NCI-H2196 (cell line): Measurements from ENCODE around the gene SLU7.
A peak's percentile ranks its signal among the peaks of the same experiment; 100 is the strongest.

Experiments used
- DNase-seq: peaks from one replicate; lab custom pipeline; 2025; ENCODE audit not compliant: unreplicated experiment; lab: John Stamatoyannopoulos, UW

SLU7 gene

DNA sequence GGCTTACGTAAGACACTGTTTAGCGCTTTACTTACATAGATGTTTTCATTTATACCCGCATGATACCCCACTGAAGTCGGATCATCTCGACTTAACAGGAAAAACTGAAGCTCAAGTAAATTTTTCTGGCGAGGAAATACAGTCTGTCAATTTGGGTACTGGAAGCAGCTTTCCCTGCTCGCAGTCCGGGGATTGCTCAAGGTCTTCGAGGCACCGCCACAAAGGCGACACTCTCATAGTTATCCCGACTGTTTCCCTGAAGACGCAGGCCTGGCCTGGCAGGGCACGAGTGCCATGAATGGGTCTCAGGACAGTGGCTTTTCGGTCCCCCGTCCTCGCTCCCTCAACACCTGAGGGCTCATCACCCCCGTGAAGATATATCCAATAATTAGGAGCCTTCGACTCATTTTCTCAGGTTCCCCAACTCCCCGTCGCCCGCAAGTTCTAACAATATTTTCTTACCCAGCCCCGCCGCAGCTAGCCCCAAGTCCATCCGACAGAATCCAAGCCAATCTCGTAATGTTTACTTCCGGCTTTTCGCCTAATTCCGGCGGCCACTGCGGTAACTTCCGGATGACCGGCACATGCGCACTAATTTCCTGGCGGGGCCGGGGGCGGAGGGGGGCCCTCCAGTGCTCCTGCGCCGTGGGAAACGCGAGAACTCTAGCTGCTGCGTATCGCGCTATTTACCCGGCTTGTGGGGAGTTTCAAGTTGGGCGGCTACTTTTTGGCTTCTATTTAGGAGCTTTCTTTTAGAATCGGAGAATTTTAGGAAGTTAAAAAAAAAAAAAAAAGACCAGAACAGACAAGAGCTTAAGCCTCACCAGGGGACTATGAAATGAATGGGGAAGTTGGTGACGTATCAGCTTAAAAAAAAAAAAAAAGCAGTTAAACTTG lies at the start of gene SLU7:
TSS of gene SLU7 (minus strand) at position 521 of the 897 bp plus-strand sequence. CDS start 3,787 bp downstream, outside the sequence.
- peak; percentile 92 for DNase-seq

DNA sequence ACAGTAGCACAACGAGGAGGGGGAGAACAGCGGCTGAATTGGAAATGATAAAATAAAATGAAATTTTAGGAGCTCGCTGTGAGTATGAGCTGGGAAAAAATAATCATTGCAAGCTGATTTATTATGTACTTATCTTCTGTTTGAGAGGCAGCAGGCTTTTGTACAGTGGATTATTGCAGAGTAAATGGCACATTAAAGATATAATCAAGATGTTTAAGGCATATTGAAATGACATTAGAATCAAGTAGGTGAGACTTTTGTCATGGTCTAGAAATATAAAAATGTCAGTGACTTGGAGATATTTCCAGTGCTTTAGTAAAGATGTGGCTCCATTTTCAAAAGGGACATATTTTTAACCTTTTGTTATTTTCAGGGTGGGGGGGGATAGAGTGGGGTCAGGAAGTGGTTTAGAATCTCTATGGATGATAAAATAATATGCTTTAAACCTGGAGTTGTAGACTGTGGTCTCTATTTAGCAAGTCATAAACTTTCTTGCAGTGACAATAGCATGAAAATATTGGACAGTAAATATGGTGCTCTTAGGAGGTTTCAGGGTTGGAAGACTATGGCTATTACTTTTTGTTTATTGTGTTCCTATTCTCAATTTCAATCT lies 49.6 kb upstream of the SLU7 start:
- no peak for DNase-seq

DNA sequence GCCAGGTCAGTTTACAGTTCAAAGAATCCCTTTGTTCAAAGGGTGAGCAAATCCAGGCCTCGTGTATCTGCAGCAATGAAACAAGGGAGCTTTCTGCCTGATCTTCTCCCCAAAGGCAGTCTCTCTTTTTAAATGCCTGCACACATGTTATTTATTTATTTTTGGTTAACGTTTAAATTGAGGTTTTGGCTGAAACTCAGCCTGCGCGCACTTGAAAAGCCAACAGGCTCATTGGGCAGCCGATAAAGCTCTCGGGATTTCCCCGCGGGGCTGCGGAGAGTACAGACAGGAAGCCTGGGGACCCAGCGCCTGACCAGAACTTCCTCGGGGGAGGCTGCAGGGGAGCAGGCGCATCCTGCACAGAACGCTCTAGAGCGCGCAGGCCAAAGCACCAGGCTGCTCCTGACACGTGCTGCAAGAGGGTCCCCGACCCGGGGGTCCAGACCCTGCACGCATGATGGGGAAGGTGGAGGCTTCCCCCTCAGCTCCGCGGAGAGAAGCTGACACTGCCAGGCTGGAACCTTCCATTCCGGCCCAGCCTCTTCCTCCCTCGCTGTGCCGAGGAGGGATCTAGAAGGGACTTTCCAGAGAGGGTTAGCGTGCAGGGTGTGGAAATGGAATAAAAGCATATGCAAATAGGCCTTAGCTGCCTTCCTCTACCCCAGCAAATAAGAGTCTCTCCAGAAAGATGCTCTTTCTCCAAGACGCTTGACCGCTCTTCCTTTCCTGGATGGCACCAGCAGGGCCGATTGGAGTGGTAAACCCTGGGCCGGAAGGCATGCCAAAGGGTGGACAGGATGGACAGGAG lies 48.9 kb upstream of the SLU7 start:
- DNase-seq = peak; percentile 28

DNA sequence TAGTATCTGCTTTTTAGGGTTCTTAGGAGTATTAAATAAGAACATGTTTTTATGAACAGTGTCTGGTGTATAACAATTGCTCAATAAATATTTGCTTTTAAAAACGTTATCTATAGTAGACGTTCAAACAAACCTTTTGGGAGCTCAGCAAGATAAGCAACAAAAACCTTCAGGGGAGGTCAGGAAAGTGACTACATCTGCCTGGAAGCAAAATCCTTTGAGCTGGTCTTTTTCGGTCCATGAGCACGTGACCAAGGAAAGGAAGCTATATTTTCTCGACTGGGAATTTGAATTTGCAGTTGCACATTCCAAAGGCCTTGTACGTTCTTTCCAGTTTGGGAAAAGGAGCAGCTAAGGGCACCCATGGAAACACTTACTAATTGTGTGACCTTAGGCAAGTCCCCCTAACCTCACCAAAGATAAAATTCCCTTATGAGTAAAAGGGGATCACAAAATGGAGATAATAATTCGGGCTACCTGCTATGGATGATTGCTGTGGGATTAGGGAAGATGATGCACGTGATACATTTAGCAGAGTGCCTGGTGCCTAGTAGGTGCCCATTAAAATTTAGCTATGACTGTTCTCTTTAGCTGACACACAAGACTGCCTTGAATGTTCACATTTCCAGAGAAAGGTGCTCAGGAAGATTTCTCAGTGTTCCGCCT lies 48.1 kb upstream of the SLU7 start:
- DNase-seq = no peak

DNA sequence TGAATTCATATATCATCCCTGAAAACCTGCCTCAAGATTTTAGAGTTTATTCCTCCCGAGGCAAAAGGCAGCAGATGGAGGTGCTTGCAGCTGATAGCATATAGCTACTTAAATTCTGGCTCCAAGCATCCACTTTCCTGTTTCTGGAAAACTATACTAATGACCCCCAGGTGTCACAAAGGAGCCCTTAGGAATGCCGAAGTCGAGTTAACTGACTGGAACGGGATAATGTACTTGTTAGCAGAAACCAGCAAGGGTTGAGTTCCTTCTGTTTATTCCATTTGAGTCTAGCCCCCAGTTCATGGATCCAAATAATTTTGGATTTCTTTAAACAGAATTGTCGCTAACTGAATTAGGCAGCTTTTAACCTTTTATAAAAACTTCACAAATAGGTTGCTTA lies 47.2 kb upstream of the SLU7 start:
- no peak for DNase-seq

DNA sequence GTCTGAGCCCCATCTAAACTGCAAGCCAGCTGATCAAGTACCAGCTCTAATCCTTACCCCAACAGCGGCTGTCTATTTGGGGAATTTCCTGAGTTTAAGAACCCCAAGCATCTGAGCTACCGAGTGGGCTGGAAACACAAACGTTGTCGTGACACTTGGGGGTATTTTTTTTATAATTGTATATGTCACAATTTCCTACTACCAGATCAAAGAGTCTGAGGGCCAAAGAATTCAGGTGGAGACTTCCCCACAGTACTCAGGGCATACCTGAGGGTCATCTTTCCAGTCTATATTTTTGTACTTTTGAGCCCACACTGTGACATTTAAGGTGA lies 45.6 kb upstream of the SLU7 start:
- DNase-seq = no peak

DNA sequence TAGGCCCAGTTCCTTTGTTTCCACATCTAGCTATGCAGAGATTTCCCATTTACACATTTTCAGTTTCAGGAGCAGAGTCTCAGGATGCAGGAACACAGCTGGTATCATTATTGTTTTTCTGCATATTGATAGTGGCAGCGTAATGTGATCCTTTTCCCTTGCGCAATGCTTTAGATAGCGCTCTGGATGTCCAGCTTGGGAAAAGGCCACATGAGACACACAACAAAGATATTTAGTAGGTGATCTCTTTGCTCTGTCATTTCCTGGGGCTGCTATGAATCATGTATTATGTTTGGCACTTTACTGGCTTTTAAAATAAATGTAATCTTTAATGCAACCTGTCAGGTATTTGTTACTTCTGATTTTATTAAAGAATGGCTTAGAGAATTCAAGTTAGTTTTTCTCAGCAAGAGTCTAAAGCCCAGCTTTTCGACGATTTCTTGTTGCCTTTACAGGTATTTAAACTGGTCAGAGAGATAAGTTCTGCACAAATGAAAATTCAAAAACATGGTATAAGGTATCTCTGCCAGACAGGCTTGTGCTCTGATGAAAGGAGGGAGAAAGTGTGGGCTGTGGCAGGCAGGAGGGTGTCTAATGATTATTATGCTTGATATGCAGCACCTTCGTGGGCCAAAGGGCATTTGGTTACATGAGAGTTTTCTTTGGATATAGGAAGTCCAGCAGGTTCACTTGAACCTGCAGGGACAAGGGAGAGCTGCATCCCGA lies 45.0 kb upstream of the SLU7 start:
- DNase-seq = no peak

DNA sequence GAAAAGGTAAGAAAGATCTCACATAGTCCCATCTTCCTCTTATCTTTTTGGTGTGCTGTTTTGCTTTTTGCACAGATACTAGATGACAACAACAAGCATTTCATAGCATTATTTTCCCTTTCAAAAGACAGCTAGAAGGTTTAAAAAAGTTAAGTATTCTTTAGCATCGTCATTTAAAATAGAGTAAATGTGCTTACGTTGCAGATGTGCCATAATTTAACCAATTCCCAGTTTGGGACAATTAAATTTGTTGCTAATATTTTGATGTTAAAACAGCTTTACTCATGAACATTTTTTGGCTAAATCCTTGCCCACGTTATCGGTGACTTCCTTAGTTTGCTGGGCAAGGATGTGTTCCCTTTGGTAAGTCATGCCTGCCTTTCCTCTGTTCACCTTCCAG lies 44.3 kb upstream of the SLU7 start:
- no peak for DNase-seq

DNA sequence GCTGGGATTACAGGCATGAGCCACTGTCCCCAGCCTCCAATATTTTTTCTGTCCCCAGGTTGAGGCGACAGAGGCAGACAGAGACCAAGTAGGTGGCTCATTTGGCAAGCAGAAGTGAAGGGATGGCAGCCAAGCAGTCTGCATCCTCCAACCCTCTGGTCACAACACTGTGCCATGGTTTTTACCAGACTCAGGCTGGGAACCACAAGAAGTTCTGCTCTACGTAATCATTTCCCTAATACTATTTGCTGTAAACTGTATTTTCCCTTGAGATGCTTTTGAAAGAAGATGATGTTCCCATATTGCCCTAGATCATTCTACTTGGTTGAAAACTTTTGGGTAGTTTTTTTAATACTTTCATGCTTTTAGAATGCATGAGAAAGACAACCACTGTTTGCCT lies 43.3 kb upstream of the SLU7 start:
- no peak for DNase-seq

DNA sequence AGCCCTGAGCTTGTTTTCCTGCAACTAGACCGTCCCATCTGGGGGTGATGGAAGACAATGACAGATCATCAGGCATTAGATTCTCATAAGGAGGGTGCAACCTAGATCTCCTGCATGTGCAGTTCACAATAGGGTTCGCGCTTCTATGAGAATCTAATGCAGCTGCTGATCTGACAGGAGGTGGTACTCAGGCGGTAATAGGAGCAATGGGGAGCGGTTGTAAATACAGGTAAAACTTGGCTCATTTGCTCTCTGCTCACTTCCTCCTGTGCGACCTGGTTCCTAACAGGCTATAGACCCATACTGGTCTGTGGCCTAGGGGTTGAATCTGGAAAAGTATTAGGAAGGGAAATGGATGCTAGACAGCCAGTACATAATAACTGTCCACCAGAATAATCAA lies 42.5 kb upstream of the SLU7 start:
- DNase-seq = no peak

DNA sequence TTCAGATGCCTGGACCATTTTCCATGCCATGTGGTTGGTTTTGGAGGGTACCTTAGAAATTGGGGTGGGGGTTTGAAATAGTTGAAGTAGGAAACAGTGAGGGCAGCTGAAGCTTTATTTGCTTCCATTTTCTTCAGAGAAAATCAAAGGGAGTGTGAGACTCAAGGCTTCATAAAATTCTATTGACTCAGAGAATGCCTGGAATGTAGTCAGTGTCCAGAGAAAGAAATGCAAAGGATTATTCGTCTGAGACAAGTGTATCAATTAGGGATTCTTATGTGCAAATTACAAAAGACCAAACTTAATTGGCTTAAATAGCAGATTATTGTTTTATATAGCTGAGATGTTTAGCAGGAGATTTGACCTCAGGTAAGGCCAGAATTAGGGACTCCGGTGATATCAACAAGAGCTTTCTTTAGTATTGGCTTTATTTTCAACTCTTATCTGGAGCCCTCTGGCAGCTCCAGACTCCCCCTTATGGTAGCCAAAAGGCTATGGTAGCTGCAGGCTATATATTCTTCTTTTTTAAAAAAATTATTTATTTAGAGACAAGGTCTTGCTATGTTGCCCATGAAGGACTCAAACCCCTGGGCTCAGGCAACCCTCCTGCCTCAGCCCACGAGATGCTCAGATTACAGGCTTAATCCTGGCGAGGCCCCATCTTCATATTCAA lies 41.6 kb upstream of the SLU7 start:
- no peak for DNase-seq

DNA sequence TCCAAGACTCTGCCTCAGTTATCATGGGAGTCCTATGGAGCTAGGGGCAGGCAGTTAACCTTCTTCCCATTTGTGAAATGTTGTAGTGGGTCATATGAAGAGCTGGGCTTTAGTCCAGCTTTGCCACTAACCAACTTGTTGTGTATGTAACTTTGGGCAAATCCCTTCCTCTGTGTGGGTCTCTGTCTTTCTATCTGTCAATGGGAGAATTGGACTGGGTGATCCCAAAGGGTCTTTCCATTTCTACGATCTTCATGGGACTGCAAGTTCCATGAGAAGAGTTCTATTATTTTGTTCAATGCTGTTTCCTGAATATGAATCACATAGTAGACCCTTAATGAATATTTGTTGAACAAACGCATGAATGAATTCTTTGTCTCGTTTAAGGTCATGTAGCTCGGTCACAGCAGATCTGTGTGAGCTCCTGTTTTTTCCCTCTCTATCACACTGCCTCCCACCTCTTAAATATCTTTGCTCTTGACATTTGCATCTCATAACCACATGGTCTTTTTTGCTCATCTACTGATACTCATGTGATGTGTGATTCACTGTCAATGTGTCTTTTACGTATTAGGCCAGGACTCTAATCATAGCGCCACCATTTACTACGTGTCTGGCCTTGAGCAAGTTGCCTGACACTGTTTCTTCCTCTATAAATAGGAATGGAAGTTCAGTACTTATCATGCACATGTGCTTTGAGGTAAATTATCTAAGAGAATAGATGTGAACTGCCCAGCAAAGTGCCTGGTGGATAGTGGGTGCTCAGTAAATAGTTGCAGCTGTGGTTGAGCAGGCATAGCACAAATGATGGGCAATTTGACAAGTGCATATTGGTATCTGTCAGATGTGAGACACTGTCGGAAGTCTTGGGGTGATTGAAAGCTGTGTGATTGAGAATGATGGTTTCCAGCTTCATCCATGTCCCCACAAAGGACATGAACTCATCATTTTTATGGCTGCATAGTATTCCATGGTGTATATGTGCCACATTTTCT lies 40.2 kb upstream of the SLU7 start:
- no peak for DNase-seq

DNA sequence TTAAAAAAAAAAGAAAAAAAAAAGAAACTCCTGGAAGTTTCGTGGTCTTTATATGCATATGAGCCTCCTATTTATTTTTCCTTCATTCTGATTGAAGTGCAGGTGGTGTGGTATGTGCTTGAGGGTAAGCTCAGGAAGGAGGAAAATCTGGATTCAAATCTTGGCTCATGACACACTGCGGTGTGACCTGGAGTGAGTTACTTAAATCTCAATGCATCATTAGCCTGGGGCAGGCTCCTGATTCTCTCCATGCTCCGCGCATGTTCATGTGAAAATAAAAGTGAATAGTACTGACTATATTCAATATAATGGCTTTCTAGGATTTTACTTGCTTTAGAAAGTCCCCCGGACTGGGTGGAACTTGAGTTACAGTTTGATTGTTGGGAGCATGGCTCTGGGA lies 38.4 kb upstream of the SLU7 start:
- no peak for DNase-seq

DNA sequence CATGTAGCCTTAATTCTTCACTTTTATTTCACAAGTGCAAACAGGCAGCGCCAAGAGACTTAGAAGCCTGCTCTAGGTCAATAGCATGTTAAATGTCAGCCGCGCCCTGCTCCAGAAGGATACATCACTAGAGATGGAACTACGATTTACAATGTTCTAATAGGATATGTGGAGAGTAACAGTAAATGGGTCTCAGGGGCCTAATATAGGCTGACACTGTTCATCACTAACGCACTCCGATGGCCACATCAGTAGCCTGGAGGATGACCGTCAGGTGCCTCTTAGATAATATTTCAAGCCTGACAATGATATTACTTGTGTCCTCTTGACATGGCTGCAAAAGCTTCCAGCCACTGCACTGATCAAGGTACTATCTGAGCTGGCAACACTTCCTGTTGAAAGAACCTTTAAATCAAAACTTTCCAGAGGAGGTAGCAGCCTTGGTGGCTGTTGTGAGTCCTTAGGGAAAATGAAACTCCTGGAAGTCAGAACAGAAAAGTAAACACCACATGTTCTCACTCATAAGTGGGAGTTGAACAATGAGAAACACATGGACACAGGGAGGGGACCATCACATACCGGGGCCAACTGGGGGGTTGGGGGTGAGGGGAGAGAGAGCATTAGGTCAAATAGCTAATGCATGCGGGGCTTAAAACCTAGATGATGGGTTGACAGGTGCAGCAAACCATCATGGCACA lies 37.7 kb upstream of the SLU7 start:
- no peak for DNase-seq

DNA sequence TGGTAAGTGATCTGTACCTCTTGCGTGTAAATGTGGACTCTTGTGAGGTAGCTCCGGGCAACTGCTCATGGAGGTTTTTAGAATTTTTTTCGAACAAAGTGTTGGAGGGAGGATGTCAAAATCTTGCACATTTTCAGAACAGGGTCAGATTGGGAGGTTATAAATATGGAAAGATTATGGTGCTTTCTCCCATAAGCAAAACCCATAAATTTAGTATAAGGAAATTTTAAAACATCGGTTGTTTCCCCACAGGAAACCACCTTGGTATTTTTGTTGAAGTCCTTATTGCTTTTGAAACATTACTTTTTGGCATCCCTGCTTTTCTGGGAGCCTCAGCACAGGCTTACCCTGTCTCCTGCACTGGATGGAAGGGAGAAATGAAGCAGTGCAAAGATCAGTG lies 36.7 kb upstream of the SLU7 start:
- no peak for DNase-seq

DNA sequence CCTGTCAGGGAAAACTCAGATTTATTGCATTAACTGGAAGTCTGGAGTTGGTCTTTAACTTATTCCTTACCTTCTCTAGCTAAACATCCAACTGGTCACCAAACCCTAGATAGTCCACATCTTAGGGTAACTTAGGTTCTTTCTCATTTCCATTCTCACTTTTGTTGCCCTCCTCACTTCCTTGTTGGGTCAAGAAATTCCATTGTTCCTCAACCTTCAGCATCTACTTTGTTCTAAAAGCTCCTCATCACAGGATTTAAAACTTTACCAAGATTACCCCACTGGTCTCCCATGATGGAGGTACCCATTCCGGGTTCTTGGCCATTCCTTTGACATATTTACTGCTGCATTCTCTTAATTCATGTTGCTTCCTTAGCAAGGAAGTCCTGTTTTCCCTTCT lies 34.9 kb upstream of the SLU7 start:
- DNase-seq = no peak

DNA sequence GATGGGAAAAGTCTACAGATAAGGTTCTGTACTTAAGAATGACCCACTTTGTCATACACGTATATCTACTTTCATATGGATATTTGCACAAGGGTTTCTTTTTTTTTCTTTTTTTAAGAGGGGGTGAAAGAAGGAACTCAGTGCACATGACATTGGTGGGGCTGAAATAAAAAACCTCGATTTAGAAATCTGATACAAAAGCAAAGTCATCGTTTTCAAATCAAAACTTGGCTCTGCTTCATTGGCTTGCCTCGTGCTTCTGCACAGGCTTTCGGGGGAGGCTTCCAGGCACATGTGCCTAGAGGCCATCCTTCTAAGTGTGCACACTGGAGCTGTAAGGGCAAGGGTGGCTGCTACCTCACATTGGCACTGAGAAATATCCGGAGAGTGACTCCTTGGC lies 33.9 kb upstream of the SLU7 start:
- DNase-seq = no peak

DNA sequence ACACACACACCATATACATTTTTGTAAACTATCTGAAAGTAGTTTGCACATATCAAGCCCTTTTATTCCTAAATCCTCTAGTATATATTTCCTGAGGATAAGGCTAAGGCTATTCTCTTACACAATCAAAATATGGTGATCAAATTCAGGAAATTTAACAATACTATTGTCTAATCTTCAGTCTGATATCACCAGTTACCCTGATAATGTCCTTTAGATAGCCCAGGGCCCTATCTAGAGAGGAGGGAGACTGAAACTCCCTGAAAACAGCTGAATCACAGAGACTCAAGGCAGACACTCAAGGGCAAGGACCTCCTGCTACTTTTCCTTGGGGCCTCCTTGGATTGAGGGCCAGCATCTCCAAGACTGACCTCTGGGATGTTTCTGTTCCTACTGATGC lies 33.2 kb upstream of the SLU7 start:
- no peak for DNase-seq
